ENCODE results near the gene MTCL1.
A peak's percentile ranks its signal among the peaks of the same experiment; 100 is the strongest.

The MTCL1 gene

GRCh38 chr18:8715599-8715998 is 10.2 kb downstream of the MTCL1 start:
- no peak for DNase-seq

- DNase-seq = no peak
Observed at GRCh38 chr18:8717011-8717770, 11.8 kb downstream of the MTCL1 start.

GRCh38 chr18:8718401-8718913 is 13.1 kb downstream of the MTCL1 start:
- no peak for DNase-seq

- no peak for DNase-seq
Observed at GRCh38 chr18:8719192-8719591, 13.8 kb downstream of the MTCL1 start.

GRCh38 chr18:8720141-8720540 is 14.8 kb downstream of the MTCL1 start:
- DNase-seq = no peak

- no peak for DNase-seq
Observed at GRCh38 chr18:8721094-8721669, 15.8 kb downstream of the MTCL1 start.

GRCh38 chr18:8721716-8722115 is 16.4 kb downstream of the MTCL1 start:
- no peak for DNase-seq

- no peak for DNase-seq
Observed at GRCh38 chr18:8722946-8723820, 17.8 kb downstream of the MTCL1 start.

- DNase-seq = no peak
Observed at GRCh38 chr18:8724452-8724851, 19.1 kb downstream of the MTCL1 start.

- DNase-seq = no peak
Observed at GRCh38 chr18:8726281-8726680, 20.9 kb downstream of the MTCL1 start.

- DNase-seq = no peak
Observed at GRCh38 chr18:8726963-8727705, 21.8 kb downstream of the MTCL1 start.

- no peak for DNase-seq
Observed at GRCh38 chr18:8730080-8730827, 24.9 kb downstream of the MTCL1 start.

GRCh38 chr18:8732442-8733360 is 27.3 kb downstream of the MTCL1 start:
- DNase-seq = no peak

GRCh38 chr18:8734496-8734895 is 29.1 kb downstream of the MTCL1 start:
- no peak for DNase-seq

GRCh38 chr18:8735274-8735673 is 29.9 kb downstream of the MTCL1 start:
- DNase-seq = no peak

GRCh38 chr18:8741117-8741516 is 35.8 kb downstream of the MTCL1 start:
- DNase-seq = no peak

- DNase-seq = no peak
Observed at GRCh38 chr18:8741532-8741931, 36.2 kb downstream of the MTCL1 start.

GRCh38 chr18:8742387-8743361 is 37.3 kb downstream of the MTCL1 start:
- DNase-seq = no peak

GRCh38 chr18:8744038-8744437 is 38.7 kb downstream of the MTCL1 start:
- DNase-seq = no peak

GRCh38 chr18:8744656-8745055 is 39.3 kb downstream of the MTCL1 start:
- peak; percentile 55 for DNase-seq
